Epithelial cell of proximal tubule (primary cell): Measurements from ENCODE around the gene SMURF1. TPM values are rescaled to one million over a fixed set of nuclear protein-coding genes. Genes with fewer than 3 reads are reported as not detected.

ENCODE experiments used
- DNase-seq: peaks from one replicate; pipeline ENCODE4 v3.0.0-alpha.2; 2011; ENCODE audit warnings: low read depth
- H3K4me3 ChIP-seq: 2 replicates; pipeline ENCODE4 v1.5.1; 2011; ENCODE audit warnings: low read depth, mild to moderate bottlenecking, low read length
- CTCF ChIP-seq: conservative IDR thresholded peaks from 2 replicates; pipeline ENCODE4 v1.5.1; 2012; ENCODE audit warnings: low read depth, mild to moderate bottlenecking, low read length
- total RNA-seq: library from RNA; depleted of rRNA; stranded (reverse); fragments of >200 nt; gene quantifications from 2 replicates; pipeline ENCODE4 v1.2.3, GENCODE V29; 2015

The SMURF1 gene
- total RNA-seq, 1 donor from 2014 or later: 30.7 TPM

- TF ChIP-seq CTCF: no peak
- no peak for DNase-seq
- H3K4me3 ChIP-seq: no peak overlapping the region
These were observed 141.6 kb downstream of the SMURF1 start for GRCh38 chr7:99002148-99002826.

- peak overlapping the region; percentile 1 for H3K4me3 ChIP-seq
- peak; percentile 67 for DNase-seq
- TF ChIP-seq CTCF: no peak
These were observed 142.3 kb downstream of the SMURF1 start for GRCh38 chr7:99001482-99002147.

GRCh38 chr7:99000904-99001465, 142.9 kb downstream of the SMURF1 start:
- no peak overlapping the region for H3K4me3 ChIP-seq
- no peak for TF ChIP-seq CTCF
- peak; percentile 26 for DNase-seq

GRCh38 chr7:99000196-99000903, 143.6 kb downstream of the SMURF1 start:
- TF ChIP-seq CTCF: no peak
- no peak overlapping the region for H3K4me3 ChIP-seq
- DNase-seq: no peak

- H3K4me3 ChIP-seq: no peak overlapping the region
- DNase-seq: no peak
- no peak for TF ChIP-seq CTCF
These were observed 144.8 kb downstream of the SMURF1 start for GRCh38 chr7:98998821-98999725.

GRCh38 chr7:98997846-98998245, 146.1 kb downstream of the SMURF1 start:
- no peak for TF ChIP-seq CTCF
- H3K4me3 ChIP-seq: no peak overlapping the region
- no peak for DNase-seq
